CD8-positive, alpha-beta memory T cell (primary cell): ENCODE data around the gene UBE2J2. TPM values are rescaled to one million over a fixed set of nuclear protein-coding genes. Genes with fewer than 3 reads are reported as not detected.

Source experiments
- CTCF ChIA-PET: fragments of 350-600 bp; sonication (Branson Sonifier 250); formaldehyde crosslinking; loops from one replicate; lab custom pipeline; 2021; ENCODE audit warnings: antibody characterized with exemption; lab: Charles Lee
- POLR2A ChIA-PET: fragments of 350-600 bp; sonication (Branson Sonifier 250); formaldehyde crosslinking; loops from one replicate; lab custom pipeline; 2021; ENCODE audit warnings: antibody characterized with exemption; lab: Charles Lee
- DNase-seq, 5 donors: peaks; one replicate each; pipeline versions ENCODE4 v3.0.0 to v3.0.0-alpha.2; 2020 to 2022; ENCODE audit warnings: mixed read lengths in 1 of 5
- H3K27ac ChIP-seq: one replicate; pipeline ENCODE4 v1.7.0; 2013; ENCODE audit warnings: low read depth, mild to moderate bottlenecking, low read length, moderate library complexity
- H3K27me3 ChIP-seq: 2 replicates; pipeline ENCODE4 v1.7.0; 2013; ENCODE audit warnings: low read length, mild to moderate bottlenecking; ENCODE audit not compliant: insufficient read depth, poor library complexity, severe bottlenecking
- H3K36me3 ChIP-seq: 2 replicates; pipeline ENCODE4 v1.7.0; 2013; ENCODE audit warnings: mild to moderate bottlenecking, low read length, moderate library complexity; ENCODE audit not compliant: insufficient read depth
- H3K4me1 ChIP-seq: 2 replicates; pipeline ENCODE4 v1.7.0; 2013; ENCODE audit warnings: mild to moderate bottlenecking, low read length, moderate library complexity; ENCODE audit not compliant: insufficient read depth
- H3K4me3 ChIP-seq: 2 replicates; pipeline ENCODE4 v1.7.0; 2013; ENCODE audit warnings: mild to moderate bottlenecking, low read length
- H3K9me3 ChIP-seq: 2 replicates; pipeline ENCODE4 v1.7.0; 2013; ENCODE audit warnings: mild to moderate bottlenecking, low read length
- H3K27ac Mint-ChIP-seq, 8 donors: one replicate each; pipeline ENCODE4 v1.8.0; 2020 to 2021; ENCODE audit warnings: mixed read lengths in 8 of 8, mild to moderate bottlenecking in 6 of 8, inconsistent platforms in 3 of 8, moderate library complexity in 3 of 8
- H3K27me3 Mint-ChIP-seq, 2 donors: one replicate each; pipeline ENCODE4 v1.8.0; 2020 to 2021; ENCODE audit warnings: mixed read lengths in 2 of 2, mild to moderate bottlenecking in 1 of 2, moderate library complexity in 1 of 2
- H3K36me3 Mint-ChIP-seq, 3 donors: one replicate each; pipeline ENCODE4 v1.8.0; 2020 to 2021; ENCODE audit warnings: mixed read lengths in 3 of 3, inconsistent platforms in 1 of 3, mild to moderate bottlenecking in 1 of 3
- H3K4me1 Mint-ChIP-seq, 3 donors: one replicate each; pipeline ENCODE4 v1.8.0; 2020 to 2021; ENCODE audit warnings: mixed read lengths in 3 of 3, inconsistent platforms in 1 of 3, mild to moderate bottlenecking in 1 of 3
- H3K4me3 Mint-ChIP-seq, 7 donors: one replicate each; pipeline ENCODE4 v1.8.0; 2020 to 2021; ENCODE audit warnings: mixed read lengths in 7 of 7, mild to moderate bottlenecking in 6 of 7, moderate library complexity in 4 of 7, inconsistent platforms in 2 of 7
- H3K9me3 Mint-ChIP-seq, 5 donors: one replicate each; pipeline ENCODE4 v1.8.0; 2020 to 2022; ENCODE audit warnings: mixed read lengths in 5 of 5, mild to moderate bottlenecking in 3 of 5, moderate library complexity in 2 of 5, inconsistent platforms in 1 of 5
- polyA plus RNA-seq: library from polyadenylated mRNA; unstranded; fragments of 300-500 nt; fragmentation: Illumina TruSeq; gene quantifications from one replicate; pipeline ENCODE4 v1.2.3, GENCODE V29; 2021
- total RNA-seq, 2 experiments: library from RNA; stranded (reverse); gene quantifications; one replicate each; pipeline ENCODE4 v1.2.3, GENCODE V29; 2021

UBE2J2 gene
- total and polyA plus RNA-seq, 3 experiments from 2014 or later, result 76.7 to 79.7 (median 79.3) TPM

DNA sequence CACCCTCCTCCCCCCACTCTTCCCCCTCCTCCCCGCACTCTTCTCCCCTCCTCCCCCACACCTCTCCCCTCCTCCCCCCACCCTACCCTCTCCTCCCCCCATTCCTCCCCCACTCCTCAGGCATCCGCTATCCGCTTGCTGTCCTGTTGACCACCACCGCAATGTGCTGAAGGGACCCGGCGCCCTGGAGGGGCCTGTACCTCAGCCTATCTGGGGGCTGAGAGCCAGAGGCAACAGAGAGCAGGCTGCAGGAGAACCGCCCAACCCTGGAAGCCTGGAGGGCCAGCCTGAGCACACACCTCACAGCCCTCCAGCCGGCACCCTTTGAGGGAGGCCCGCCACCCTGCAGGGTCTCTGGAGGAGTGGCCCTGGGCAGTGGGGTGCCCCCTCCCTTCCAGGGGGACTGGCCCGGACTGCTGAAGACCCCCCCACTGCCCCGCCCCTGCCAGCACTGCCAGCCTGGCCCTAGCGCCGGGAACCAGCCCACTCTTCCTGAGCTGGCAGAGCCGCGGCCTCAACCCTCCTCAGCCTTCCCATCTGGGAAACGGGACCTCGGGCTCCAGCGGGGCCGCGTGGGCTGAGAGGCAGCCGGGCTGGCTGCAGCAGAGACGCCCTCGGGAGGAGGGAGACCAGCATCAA is 28.4 kb downstream of the UBE2J2 start:
- Histone ChIP-seq H3K27ac (no peak overlapping the region), H3K36me3 (no peaks in the 10 kb centered on the region), H3K4me1 (peaks cover under 1% of the 10 kb centered on the region), H3K9me3 (no peaks in the 10 kb centered on the region), H3K4me3 (no peak overlapping the region), H3K27me3 (peaks cover 3% of the 10 kb centered on the region)
- Mint-ChIP-seq H3K36me3 (no peaks in the 10 kb centered on the region), H3K4me3 (peak overlapping the region in 1 of 7 donors; percentile 54), H3K27me3 (peaks cover 0 to 1% of the 10 kb centered on the region in 2 donors), H3K9me3 (no peaks in the 10 kb centered on the region), H3K27ac (no peak overlapping the region), H3K4me1 (peaks cover 0 to 5% (median 3%) of the 10 kb centered on the region in 3 donors)
- DNase-seq, result no peak
- CTCF ChIA-PET, result no interaction called here
- POLR2A ChIA-PET, result no interaction called here

DNA sequence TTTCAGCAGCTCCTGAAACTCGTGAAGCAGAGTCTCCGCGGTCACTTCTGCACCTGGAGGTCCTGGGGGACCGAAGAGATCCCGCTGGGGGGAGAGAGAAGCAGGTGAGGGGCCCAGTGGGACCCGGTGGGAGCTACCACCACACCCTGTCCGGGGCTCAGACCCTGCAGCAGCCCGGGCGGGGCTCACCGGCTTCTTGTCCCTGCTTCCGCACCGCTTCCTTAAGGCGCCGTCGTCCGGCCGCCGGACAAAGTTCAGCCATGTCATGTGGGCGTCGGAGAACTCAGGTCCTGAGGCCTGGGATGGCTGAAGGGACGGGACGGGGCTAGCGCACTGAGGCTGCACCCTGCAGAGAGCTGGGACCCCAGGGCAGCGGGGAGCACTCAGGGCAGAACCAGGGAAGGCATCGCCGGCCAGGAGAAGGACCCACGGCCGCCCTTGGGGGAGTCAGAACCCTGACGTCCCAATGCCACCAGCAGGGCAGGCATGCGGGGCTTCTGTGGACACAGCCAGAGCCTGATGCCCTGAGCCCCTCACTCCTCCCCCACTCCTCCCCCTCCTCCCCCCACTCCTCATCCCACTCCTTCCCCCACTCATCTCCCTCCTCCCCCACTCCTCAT is 29.4 kb downstream of the UBE2J2 start:
- Histone ChIP-seq H3K4me3 (no peak overlapping the region), H3K27me3 (peaks cover 3% of the 10 kb centered on the region), H3K36me3 (no peaks in the 10 kb centered on the region), H3K9me3 (no peaks in the 10 kb centered on the region), H3K4me1 (no peaks in the 10 kb centered on the region), H3K27ac (no peak overlapping the region)
- Mint-ChIP-seq H3K36me3 (no peaks in the 10 kb centered on the region), H3K9me3 (no peaks in the 10 kb centered on the region), H3K4me1 (no peaks in the 10 kb centered on the region), H3K27ac (no peak overlapping the region), H3K27me3 (peaks cover 0 to 1% of the 10 kb centered on the region in 2 donors), H3K4me3 (no peak overlapping the region)
- POLR2A ChIA-PET, result no interaction called here
- no peak for DNase-seq
- CTCF ChIA-PET, result no interaction called here

DNA sequence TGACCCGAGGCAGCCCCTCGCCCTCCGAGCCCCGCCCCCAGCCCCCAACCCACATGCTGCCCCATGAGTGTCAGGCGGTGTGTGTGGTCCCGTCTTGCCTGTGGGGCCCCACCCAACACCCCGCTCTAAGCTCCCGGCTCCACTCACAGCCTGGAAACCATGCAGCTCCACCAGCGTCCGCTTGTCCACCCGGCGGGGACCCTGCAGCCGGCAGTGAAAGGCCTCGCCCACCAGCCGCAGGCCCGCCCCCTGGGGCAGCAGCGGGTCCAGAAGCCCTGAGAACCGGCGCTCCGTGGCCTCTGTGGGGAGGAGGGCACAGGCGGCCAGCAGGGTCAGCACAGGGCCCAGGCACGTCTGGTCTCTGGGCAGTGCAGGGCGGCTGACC is 29.9 kb downstream of the UBE2J2 start:
- CTCF ChIA-PET, result no interaction called here
- H3K9me3 Mint-ChIP-seq, result no peaks in the 10 kb centered on the region

DNA sequence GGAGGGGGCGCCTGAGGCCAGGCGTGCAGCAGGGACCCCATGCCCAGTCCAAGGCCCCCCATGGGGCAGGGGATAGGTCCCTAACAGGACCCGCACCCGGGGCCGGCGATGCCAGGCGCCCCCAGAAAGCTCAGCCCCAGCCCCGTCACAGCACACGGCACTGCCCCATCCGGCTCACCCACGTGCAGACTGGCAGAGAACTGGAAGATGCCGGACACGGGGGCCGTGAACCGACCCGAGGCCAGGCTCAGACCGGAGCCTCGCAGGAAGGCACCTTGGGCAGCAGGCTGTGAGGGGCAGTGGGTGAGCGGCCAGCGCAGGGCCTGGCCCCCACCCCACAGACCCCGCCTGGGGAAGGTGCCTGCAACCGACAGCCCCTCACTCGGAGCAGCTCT is 30.4 kb downstream of the UBE2J2 start:
- ChIA-PET POLR2A (no interaction called here), CTCF (no interaction called here)
- H3K4me1 ChIP-seq, result no peaks in the 10 kb centered on the region
- no peak overlapping the region for H3K4me3 ChIP-seq
- peaks cover 3% of the 10 kb centered on the region for H3K27me3 ChIP-seq
- no peaks in the 10 kb centered on the region for H3K36me3 ChIP-seq
- Mint-ChIP-seq H3K27me3 (peaks cover 0 to 3% of the 10 kb centered on the region in 2 donors), H3K4me1 (no peaks in the 10 kb centered on the region), H3K9me3 (no peaks in the 10 kb centered on the region), H3K27ac (no peak overlapping the region), H3K36me3 (no peaks in the 10 kb centered on the region), H3K4me3 (no peak overlapping the region)
- no peaks in the 10 kb centered on the region for H3K9me3 ChIP-seq
- DNase-seq, result no peak
- H3K27ac ChIP-seq, result no peak overlapping the region

More for the DNA sequence above, 29.9 kb downstream of the UBE2J2 start:
- H3K27me3 ChIP-seq, result peaks cover 3% of the 10 kb centered on the region
- DNase-seq, result no peak
- POLR2A ChIA-PET, result no interaction called here
- Mint-ChIP-seq H3K4me1 (no peaks in the 10 kb centered on the region), H3K27ac (no peak overlapping the region), H3K27me3 (peaks cover 0 to 2% of the 10 kb centered on the region in 2 donors), H3K4me3 (no peak overlapping the region), H3K36me3 (no peaks in the 10 kb centered on the region)
- no peak overlapping the region for H3K27ac ChIP-seq
- no peaks in the 10 kb centered on the region for H3K36me3 ChIP-seq
- H3K4me3 ChIP-seq, result no peak overlapping the region
- H3K4me1 ChIP-seq, result no peaks in the 10 kb centered on the region
- H3K9me3 ChIP-seq, result no peaks in the 10 kb centered on the region

DNA sequence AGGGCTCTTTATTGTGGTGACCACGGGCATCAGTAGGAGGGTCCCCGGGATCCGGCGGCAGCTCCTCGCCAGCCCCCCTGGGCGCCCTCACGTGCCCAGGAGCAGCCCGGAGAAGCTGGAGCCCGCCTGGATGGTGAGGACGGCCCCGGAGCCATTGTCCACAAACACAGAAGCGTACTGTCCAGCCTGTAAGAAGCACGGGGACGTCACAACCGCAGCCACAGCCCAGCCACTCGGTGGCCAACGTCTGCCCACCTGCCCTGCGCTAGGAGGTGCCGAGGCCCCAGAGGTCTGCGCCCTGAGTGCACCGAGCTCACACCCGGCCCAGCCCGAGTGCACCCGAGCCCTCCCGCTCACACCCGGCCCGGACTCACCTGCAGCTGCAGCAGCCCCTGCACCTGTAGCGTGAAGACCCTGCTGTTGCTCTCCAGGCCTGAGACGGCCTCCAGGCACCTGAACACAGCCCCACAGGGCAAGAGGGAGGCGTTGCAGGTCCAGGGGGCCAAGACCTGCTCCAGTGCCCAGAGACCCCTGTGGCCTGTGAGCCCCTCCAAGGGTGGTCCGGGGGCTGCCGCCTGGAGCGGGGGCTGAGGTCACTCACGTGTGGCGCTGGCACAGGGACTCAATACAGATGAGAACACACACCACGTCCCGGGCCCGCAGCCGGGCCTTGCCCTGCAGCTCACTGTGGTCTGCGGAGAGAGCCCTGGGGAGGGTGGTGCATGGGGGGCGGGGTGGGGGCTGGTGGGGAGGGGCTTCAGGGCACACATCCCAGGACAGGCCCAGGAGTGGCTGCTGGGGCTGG is 31.0 kb downstream of the UBE2J2 start:
- H3K9me3 Mint-ChIP-seq, result no peaks in the 10 kb centered on the region
- CTCF ChIA-PET, result no interaction called here
- no peak overlapping the region for H3K27ac Mint-ChIP-seq
- H3K27me3 ChIP-seq, result peaks cover 3% of the 10 kb centered on the region
- POLR2A ChIA-PET, result no interaction called here
- H3K27ac ChIP-seq, result no peak overlapping the region
- H3K36me3 ChIP-seq, result no peaks in the 10 kb centered on the region
- no peak overlapping the region for H3K4me3 ChIP-seq
- H3K36me3 Mint-ChIP-seq, result no peaks in the 10 kb centered on the region
- no peaks in the 10 kb centered on the region for H3K9me3 ChIP-seq
- H3K27me3 Mint-ChIP-seq, result peaks cover 0 to 3% of the 10 kb centered on the region in 2 donors
- no peak for DNase-seq
- no peaks in the 10 kb centered on the region for H3K4me1 ChIP-seq
- H3K4me1 Mint-ChIP-seq, result no peaks in the 10 kb centered on the region
- H3K4me3 Mint-ChIP-seq, result no peak overlapping the region

DNA sequence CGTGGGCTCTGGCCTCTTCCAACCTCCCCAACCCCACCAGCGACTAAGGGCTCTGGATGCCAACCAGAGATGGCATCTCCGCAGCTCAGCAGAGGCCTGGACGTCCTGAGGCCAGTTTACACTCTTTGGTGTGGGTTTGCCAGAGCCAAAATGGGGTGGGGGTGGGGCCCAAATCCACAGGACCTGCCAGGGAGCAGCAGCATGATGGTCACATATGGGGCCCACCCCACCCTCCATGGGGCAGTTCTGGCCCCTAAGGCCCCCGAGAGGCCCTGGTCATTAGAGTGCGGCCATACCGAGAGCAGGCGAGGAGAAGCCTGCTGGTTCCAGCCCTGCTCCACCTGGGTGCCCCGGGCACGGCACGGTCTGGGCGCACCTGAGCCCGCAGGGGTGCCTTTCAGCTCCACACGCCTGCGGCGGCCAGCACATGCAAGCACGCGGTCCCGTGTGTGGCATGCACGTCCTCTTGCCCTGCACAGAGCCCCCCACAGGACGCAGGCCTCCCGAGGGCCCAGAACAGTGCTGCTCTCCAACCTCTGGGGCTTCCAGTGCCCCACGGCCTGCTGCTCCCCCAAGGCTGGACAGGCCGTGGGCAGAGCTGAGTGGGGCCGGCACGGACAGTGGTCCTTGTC is 31.9 kb downstream of the UBE2J2 start:
- no peaks in the 10 kb centered on the region for H3K9me3 ChIP-seq
- CTCF ChIA-PET, result no interaction called here
- DNase-seq, result no peak
- POLR2A ChIA-PET, result interaction anchor here (0.6 kb wide), 2 partner anchors 11 to 28 kb away, joined by 3 to 5 read pairs; no protein-coding TSS in a partner anchor
- H3K4me1 ChIP-seq, result no peaks in the 10 kb centered on the region
- H3K27ac ChIP-seq, result no peak overlapping the region
- H3K27me3 ChIP-seq, result peaks cover 3% of the 10 kb centered on the region
- H3K4me1 Mint-ChIP-seq, result no peaks in the 10 kb centered on the region
- no peaks in the 10 kb centered on the region for H3K9me3 Mint-ChIP-seq
- H3K27ac Mint-ChIP-seq, result no peak overlapping the region
- H3K36me3 ChIP-seq, result no peaks in the 10 kb centered on the region
- H3K4me3 ChIP-seq, result no peak overlapping the region
- peaks cover 0 to 3% of the 10 kb centered on the region in 2 donors for H3K27me3 Mint-ChIP-seq
- H3K4me3 Mint-ChIP-seq, result no peak overlapping the region
- H3K36me3 Mint-ChIP-seq, result no peaks in the 10 kb centered on the region

DNA sequence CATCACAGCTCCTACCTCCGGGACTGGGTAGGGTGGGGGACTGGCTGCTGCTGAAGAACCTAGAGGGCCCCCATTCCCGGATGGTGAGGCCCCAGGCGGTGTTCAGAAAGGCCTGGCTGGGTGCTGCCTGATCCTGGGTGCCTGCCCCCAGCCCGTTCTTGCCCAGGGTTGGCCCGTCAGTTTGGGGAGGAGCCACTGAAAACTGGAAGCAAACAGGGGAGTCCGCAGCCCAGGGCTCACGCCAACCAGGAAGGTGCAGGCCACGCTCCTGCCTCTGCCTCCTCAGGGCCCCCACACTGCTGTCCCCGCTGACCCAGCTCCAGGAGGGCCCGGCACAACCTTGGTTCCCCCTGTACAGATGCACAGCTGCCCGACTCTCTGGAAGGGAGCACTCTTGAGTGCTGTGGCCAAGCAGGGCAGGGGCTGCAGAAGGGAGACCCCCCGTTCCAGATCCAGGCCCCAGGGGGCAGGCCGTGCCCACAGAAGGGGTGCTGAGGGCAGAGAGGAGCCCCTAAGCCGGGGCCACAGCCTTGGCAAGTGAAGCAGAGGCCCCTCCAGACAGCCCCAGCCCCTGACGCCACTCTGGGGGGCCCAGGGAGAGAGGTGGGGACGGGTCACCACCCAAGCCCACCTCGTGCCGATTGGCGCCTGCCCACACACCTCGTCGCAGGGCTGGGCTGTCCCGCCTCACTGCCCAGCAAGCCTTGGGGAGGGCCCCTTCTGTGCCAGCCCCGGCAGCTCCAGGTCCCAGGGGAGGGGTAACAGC is 32.6 kb downstream of the UBE2J2 start:
- ChIA-PET CTCF (no interaction called here), POLR2A (interaction anchor here (0.6 kb wide), 3 partner anchors 11 to 85 kb away, joined by 3 to 5 read pairs (median 4); no protein-coding TSS in a partner anchor)
- peaks cover 3% of the 10 kb centered on the region for H3K27me3 ChIP-seq
- Mint-ChIP-seq H3K36me3 (no peaks in the 10 kb centered on the region), H3K4me1 (no peaks in the 10 kb centered on the region), H3K4me3 (no peak overlapping the region), H3K27me3 (peaks cover 0 to 3% of the 10 kb centered on the region in 2 donors), H3K27ac (no peak overlapping the region), H3K9me3 (no peaks in the 10 kb centered on the region)
- no peak overlapping the region for H3K4me3 ChIP-seq
- H3K36me3 ChIP-seq, result no peaks in the 10 kb centered on the region
- H3K9me3 ChIP-seq, result no peaks in the 10 kb centered on the region
- no peak for DNase-seq
- H3K27ac ChIP-seq, result no peak overlapping the region
- no peaks in the 10 kb centered on the region for H3K4me1 ChIP-seq
